ENCODE data around the gene FAM216A.

DNA sequence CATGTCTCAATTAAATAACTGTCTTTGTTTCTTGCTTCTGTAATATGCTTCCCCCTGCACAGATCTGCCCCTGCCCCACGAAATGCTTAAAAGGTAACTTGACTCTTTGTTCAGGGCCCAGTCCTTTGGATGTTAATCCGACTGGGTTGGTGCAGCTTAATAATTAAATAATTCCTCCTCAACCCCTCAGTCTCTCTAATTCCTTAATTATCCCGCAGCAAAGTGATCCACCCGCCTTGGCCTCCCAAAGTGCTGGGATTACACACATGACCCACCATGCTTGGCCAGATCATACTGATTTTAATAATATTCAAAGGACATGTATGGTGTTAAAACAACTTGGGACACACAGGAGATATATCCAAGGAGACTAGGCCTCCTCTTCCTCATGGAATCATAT, 46.9 kb upstream of the FAM216A start:
- TF ChIP-seq, protein P1, sequence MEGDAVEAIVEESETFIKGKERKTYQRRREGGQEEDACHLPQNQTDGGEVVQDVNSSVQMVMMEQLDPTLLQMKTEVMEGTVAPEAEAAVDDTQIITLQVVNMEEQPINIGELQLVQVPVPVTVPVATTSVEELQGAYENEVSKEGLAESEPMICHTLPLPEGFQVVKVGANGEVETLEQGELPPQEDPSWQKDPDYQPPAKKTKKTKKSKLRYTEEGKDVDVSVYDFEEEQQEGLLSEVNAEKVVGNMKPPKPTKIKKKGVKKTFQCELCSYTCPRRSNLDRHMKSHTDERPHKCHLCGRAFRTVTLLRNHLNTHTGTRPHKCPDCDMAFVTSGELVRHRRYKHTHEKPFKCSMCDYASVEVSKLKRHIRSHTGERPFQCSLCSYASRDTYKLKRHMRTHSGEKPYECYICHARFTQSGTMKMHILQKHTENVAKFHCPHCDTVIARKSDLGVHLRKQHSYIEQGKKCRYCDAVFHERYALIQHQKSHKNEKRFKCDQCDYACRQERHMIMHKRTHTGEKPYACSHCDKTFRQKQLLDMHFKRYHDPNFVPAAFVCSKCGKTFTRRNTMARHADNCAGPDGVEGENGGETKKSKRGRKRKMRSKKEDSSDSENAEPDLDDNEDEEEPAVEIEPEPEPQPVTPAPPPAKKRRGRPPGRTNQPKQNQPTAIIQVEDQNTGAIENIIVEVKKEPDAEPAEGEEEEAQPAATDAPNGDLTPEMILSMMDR (optimal IDR thresholded peaks at IDR 0.05 in 1 of 3, IDR thresholded peaks at IDR 0.05 in 1 of 3, conservative IDR thresholded peaks at IDR 0.05 in 1 of 3; ENCODE audit: extremely low read depth in 1 of 3, insufficient read depth in 2 of 3, low read length in 3 of 3): no peak
- TF ChIP-seq EZH2 (IDR thresholded peaks at IDR 0.05; ENCODE audit: low read length): no peak

Data from keratinocyte (primary cell).